ENCODE measurements around the gene CA6.

- TF ChIP-seq REST (IDR thresholded peaks at IDR 0.05; ENCODE audit: insufficient read depth in 1 of 2, low read depth in 2 of 2, low read length in 1 of 2) = no peak
- no peak for TF ChIP-seq CTCF (IDR thresholded peaks at IDR 0.05)
- no peak for TF ChIP-seq POLR2AphosphoS5 (IDR thresholded peaks at IDR 0.05; ENCODE audit: low read depth, low read length)
Observed at GRCh38 chr1:8947127-8947691, 1.5 kb downstream of the CA6 start.
